NOMO-1 (cell line): Measurements from ENCODE around the gene DRP2.
"Not testable (repeated sequence)": the region's sequence is repeated elsewhere in the genome, so short reads cannot be mapped to it uniquely, and the experiment has no call there.

Source experiments
- DNase-seq, 2 experiments: peaks; one replicate each; lab custom pipeline; 2025; ENCODE audit not compliant: unreplicated experiment in 2 of 2; lab: John Stamatoyannopoulos, UW

DRP2 gene

GRCh38 chrX:101219116-101219863 is at the start of gene DRP2:
Gene DRP2 (plus strand): TSS chrX:101219786. CDS start chrX:101231648, 11,862 bp downstream.
- DNase-seq: no peak

- DNase-seq: no peak
Measured at GRCh38 chrX:101171883-101172400, 47.6 kb upstream of the DRP2 start.

GRCh38 chrX:101176439-101176838 is 43.1 kb upstream of the DRP2 start:
- DNase-seq: no peak

- not testable (repeated sequence) for DNase-seq
Measured at GRCh38 chrX:101184876-101185275, 34.7 kb upstream of the DRP2 start.

GRCh38 chrX:101187961-101188360 is 31.6 kb upstream of the DRP2 start:
- DNase-seq: not testable (repeated sequence)

GRCh38 chrX:101190736-101191135 is 28.9 kb upstream of the DRP2 start:
- no peak for DNase-seq

GRCh38 chrX:101191217-101191750 is 28.3 kb upstream of the DRP2 start:
- no peak for DNase-seq

- no peak for DNase-seq
Measured at GRCh38 chrX:101195442-101196173, 24.0 kb upstream of the DRP2 start.

GRCh38 chrX:101203761-101204351 is 15.7 kb upstream of the DRP2 start:
- DNase-seq: peak in 1 of 2 experiments; percentile 14

GRCh38 chrX:101206471-101206870 is 13.1 kb upstream of the DRP2 start:
- peak in 1 of 2 experiments; percentile 14 for DNase-seq

- no peak for DNase-seq
Measured at GRCh38 chrX:101208152-101208905, 11.3 kb upstream of the DRP2 start.

- DNase-seq: no peak
Measured at GRCh38 chrX:101210630-101211029, 9.0 kb upstream of the DRP2 start.

- DNase-seq: no peak
Measured at GRCh38 chrX:101217689-101218088, 1.9 kb upstream of the DRP2 start.

- DNase-seq: no peak
Measured at GRCh38 chrX:101219864-101220346, 319 bp downstream of the DRP2 start.

- DNase-seq: no peak
Measured at GRCh38 chrX:101220662-101221260, 1.2 kb downstream of the DRP2 start.

GRCh38 chrX:101223226-101223625 is 3.6 kb downstream of the DRP2 start:
- DNase-seq: no peak

GRCh38 chrX:101229170-101229569 is 9.6 kb downstream of the DRP2 start:
- no peak for DNase-seq

- no peak for DNase-seq
Measured at GRCh38 chrX:101230636-101231035, 11.1 kb downstream of the DRP2 start.

GRCh38 chrX:101231080-101231479 is 11.5 kb downstream of the DRP2 start:
- no peak for DNase-seq

GRCh38 chrX:101232316-101232715 is 12.7 kb downstream of the DRP2 start:
- no peak for DNase-seq
